ENCODE data around the gene CADM2.

DNA sequence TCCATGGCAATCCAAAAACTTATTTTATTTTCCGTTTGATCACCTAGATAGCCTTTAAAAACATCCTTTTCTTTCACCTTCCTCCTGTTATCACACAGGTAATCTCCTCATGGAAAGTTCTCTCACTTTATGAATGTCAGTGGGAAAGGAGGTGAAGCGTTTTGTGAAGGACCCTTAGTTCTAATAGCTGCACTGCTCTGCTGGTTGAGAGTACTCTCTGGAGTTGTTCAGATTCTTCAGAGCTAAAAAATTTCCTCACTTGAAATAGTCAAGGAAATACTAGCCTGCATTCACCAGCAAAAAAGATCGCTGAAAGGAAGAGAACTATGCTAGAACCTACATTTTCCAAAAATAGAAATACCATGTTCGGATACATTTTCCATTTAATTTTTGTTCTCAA, 1097.2 kb downstream of the CADM2 start:
- TF ChIP-seq, protein P1, sequence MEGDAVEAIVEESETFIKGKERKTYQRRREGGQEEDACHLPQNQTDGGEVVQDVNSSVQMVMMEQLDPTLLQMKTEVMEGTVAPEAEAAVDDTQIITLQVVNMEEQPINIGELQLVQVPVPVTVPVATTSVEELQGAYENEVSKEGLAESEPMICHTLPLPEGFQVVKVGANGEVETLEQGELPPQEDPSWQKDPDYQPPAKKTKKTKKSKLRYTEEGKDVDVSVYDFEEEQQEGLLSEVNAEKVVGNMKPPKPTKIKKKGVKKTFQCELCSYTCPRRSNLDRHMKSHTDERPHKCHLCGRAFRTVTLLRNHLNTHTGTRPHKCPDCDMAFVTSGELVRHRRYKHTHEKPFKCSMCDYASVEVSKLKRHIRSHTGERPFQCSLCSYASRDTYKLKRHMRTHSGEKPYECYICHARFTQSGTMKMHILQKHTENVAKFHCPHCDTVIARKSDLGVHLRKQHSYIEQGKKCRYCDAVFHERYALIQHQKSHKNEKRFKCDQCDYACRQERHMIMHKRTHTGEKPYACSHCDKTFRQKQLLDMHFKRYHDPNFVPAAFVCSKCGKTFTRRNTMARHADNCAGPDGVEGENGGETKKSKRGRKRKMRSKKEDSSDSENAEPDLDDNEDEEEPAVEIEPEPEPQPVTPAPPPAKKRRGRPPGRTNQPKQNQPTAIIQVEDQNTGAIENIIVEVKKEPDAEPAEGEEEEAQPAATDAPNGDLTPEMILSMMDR (IDR thresholded peaks at IDR 0.05; ENCODE audit: insufficient read depth, low read depth, low read length), result no peak
- no peak for TF ChIP-seq EZH2 (IDR thresholded peaks at IDR 0.05; ENCODE audit: insufficient read depth, low read length)
